PC-3 (cell line): ENCODE data around the gene TPST2.
A peak's percentile ranks its signal among the peaks of the same experiment; 100 is the strongest.

Source experiments
- EZH2 ChIP-seq: fragments of 300-600 bp; sonication (generic); IDR thresholded peaks from one replicate; pipeline ENCODE4 v1.6.1; 2017; ENCODE audit warnings: antibody characterized with exemption, mild to moderate bottlenecking, low read length; ENCODE audit not compliant: unreplicated experiment
- EZH2phosphoT487 ChIP-seq: fragments of 300-600 bp; sonication (generic); IDR thresholded peaks from 2 replicates; pipeline ENCODE4 v1.6.1; 2018; ENCODE audit warnings: mild to moderate bottlenecking, antibody characterized with exemption, low read length, borderline replicate concordance
- TF ChIP-seq, protein P1 (sequence below): fragments of 300-600 bp; sonication (generic); conservative IDR thresholded peaks from 2 replicates; pipeline ENCODE4 v1.5.1; 2017; ENCODE audit warnings: antibody characterized with exemption, low read depth, mild to moderate bottlenecking, low read length

DNA sequence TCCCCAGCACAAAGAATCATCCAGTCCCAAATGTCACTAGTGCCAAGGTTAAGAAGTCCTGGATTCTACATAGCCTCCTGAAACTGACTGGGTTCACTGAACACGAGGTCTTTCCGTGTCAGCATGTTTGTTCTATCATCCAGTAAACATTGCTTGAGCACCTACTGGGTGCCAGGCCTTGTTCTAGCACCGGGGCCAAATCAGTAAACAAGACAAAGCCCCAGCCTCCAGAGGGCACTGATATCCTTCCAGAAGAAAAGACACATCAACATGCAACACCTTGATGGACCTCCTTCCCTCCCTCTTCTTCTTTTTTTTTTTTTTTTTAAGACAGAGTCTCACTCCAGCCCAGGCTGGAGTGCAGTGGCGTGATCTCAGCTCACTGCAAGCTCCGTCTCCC is 26.9 kb downstream of the TPST2 start:
- TF ChIP-seq, protein P1, sequence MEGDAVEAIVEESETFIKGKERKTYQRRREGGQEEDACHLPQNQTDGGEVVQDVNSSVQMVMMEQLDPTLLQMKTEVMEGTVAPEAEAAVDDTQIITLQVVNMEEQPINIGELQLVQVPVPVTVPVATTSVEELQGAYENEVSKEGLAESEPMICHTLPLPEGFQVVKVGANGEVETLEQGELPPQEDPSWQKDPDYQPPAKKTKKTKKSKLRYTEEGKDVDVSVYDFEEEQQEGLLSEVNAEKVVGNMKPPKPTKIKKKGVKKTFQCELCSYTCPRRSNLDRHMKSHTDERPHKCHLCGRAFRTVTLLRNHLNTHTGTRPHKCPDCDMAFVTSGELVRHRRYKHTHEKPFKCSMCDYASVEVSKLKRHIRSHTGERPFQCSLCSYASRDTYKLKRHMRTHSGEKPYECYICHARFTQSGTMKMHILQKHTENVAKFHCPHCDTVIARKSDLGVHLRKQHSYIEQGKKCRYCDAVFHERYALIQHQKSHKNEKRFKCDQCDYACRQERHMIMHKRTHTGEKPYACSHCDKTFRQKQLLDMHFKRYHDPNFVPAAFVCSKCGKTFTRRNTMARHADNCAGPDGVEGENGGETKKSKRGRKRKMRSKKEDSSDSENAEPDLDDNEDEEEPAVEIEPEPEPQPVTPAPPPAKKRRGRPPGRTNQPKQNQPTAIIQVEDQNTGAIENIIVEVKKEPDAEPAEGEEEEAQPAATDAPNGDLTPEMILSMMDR = peak; percentile 21; the same call in 1 of the 2 replicates
- TF ChIP-seq EZH2phosphoT487 (no peak), EZH2 (no peak)
